IPS-NIHi11 (cell line): ENCODE results near the gene RNU1-4.
A peak's percentile ranks its signal among the peaks of the same experiment; 100 is the strongest.
"Not testable (repeated sequence)": the region's sequence is repeated elsewhere in the genome, so short reads cannot be mapped to it uniquely, and the experiment has no call there.

ENCODE experiments used
- DNase-seq: peaks from one replicate; pipeline ENCODE4 v3.0.0; 2012; ENCODE audit warnings: mixed read lengths, low spot score

The RNU1-4 gene

GRCh38 chr1:16708704-16709103 is 31.6 kb upstream of the RNU1-4 start:
- DNase-seq, result not testable (repeated sequence)

GRCh38 chr1:16709659-16710087 is 30.6 kb upstream of the RNU1-4 start:
- not testable (repeated sequence) for DNase-seq

DNA sequence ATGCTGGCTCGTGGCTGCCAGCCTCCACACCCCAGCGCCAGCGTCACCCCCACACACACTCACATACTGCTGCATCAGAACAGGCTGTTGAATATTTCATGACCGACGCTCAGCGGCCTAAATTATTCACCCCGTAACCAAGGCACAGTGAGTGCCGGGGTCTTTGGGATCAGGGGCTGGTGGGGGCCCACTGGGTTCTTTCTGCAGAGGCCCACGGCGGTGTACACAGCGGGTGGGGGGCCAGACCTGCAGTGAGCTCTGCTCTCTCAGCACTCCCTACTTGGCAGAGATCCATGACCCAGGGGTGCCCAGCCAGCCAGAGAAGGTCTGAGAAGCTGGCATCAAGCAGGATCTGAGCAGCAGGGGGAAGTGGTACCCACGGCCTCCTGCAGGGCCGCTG is 29.7 kb upstream of the RNU1-4 start:
- DNase-seq, result not testable (repeated sequence)

- DNase-seq, result not testable (repeated sequence)
These were observed 28.2 kb upstream of the RNU1-4 start for GRCh38 chr1:16712131-16712530.

DNA sequence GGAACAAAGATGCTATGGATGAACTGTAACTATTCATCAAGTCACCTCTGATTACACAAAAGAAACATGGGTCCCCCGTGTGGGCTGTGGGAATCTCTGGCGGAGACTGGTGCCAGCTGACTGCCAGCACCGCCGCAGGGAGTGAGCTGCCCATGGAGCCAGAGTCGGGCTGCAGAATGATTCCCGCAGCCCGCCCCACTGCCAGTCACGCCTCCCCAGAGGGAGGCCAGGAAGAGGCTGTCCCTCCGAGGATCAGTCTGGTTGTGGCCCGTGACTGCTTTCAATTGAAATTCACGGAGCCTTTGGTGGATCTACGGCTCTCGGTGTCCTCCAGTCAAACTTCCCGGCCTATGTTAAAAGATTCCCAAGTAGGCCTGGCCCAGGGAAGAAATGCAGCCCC is 27.7 kb upstream of the RNU1-4 start:
- DNase-seq, result not testable (repeated sequence)

DNA sequence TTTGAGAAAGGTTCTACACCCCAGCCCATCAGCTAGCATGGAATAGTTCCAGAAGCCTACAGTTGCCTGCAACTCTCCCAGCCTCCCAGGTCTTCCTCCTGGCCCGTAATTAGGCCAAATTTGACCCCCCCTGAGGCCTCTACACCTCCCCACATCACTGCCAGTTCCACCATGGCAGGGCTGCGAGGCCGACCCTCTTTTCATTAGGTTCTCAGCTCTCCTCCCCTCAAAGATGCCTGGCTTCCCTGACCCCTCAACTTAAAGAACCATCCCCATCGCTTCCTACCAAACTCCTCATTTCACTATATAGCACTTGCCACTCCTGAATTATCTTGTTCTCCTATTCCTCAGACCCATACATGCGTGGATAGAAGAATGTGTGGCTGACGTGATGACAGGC is 27.3 kb upstream of the RNU1-4 start:
- DNase-seq, result not testable (repeated sequence)

- not testable (repeated sequence) for DNase-seq
These were observed 26.8 kb upstream of the RNU1-4 start for GRCh38 chr1:16713480-16713879.

DNA sequence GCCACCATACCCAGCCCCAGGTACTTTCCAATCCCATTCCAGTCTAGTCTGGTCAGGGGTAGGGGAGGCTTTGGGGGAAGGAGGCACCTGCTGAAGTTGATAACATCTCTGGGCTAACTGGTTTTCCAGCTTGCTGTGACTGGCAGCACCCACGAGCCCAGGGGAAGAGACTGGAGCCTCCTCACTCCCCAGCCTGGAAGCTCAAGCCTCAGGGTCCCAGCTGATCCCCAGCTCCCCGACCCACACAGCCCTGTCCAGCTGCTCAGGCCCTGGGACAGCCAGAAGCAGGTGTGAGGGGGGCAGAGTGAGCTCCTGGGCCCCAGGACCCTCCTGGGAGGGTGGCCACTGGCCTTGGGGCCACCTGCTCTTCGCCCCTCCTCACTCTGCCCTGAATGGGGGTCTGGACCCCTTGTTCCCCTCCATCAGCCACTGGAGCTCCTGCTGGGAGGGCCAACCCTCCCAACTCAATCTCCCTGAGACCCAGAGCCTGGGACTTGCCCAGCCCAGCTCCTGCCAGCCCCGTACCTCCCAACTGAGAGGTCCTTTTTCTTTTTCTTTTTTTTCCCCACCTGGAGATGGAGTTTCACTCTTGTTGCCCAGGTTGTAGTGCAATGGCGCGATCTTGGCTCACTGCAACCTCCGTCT is 23.5 kb upstream of the RNU1-4 start:
- peak; percentile 7 for DNase-seq

- DNase-seq, result peak; percentile 37
These were observed 22.8 kb upstream of the RNU1-4 start for GRCh38 chr1:16717336-16718098.

- not testable (repeated sequence) for DNase-seq
These were observed 22.0 kb upstream of the RNU1-4 start for GRCh38 chr1:16718099-16718907.

DNA sequence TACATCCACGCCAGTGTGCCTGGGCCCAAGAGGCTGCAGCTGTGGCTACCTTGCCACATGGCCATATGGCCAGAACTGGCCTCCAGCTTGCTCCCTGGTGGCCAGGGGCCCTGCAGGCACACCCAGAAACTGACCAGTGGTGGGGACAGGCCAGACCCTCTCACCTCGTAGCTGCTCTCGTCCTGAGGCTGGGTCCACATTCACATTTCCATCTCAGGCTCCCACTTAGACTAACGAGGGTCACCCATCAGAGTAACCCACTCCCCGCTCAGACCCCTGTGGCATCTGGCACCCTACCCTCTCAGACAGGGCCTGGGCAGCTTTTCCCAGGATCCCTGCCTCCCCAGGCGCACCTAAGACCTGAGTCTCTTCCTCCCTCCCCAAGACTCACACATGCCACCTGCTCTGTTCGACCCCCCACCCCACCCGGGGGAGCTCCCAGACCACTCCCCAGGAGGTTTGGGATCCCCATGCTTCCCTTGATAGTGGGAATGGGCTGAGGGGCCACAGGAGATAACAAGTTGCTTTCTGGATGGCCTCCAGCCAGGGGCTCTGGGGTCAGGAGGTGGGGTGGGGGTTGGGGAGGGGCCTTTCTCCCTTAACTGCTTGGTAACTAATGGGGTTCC is 21.3 kb upstream of the RNU1-4 start:
- DNase-seq, result peak; percentile 22

- DNase-seq, result peak; percentile 5
These were observed 20.6 kb upstream of the RNU1-4 start for GRCh38 chr1:16719571-16720350.

DNA sequence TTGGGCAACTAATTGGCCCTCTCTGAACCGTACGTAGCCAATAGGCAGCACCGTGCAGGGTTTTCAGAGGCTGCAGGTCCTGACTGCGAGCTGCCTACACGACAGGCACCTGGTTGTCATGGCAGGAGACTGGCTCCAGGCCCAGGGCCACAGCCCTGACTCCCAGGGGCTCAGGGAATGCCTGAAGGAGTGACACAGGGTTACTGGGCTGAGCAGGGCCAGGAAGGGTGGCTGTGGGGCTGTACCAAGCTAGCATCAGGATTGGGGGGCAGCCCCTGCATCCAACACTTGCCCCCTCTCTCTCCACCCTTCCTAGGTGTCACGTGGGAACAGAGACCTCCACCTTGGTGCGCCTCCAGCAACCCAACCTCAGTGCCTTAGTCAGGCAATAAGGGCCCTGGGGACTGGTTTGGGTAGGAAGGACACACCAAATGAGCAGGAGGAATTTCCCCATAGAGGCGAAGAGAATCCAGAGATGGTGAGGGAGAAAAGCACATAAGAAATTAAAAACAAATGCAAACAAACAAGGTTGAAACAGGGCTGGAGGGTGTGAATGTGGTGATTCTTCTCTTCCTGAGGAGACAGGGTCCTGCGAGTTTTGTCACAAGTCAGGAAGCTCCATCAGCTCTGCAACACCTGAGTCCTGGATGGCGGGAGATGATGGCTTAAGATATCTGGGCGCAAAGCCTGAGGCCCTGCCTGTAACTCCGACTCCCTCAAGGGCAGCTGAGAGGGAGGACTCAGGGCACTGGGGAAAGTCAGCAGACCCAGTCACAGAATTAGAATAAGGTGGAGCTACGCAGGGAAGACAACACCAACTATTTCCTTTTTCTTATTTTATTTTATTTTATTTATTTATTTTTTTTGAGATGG is 19.7 kb upstream of the RNU1-4 start:
- DNase-seq, result peak; percentile 13

GRCh38 chr1:16721871-16722641 is 18.3 kb upstream of the RNU1-4 start:
- DNase-seq, result no peak

DNA sequence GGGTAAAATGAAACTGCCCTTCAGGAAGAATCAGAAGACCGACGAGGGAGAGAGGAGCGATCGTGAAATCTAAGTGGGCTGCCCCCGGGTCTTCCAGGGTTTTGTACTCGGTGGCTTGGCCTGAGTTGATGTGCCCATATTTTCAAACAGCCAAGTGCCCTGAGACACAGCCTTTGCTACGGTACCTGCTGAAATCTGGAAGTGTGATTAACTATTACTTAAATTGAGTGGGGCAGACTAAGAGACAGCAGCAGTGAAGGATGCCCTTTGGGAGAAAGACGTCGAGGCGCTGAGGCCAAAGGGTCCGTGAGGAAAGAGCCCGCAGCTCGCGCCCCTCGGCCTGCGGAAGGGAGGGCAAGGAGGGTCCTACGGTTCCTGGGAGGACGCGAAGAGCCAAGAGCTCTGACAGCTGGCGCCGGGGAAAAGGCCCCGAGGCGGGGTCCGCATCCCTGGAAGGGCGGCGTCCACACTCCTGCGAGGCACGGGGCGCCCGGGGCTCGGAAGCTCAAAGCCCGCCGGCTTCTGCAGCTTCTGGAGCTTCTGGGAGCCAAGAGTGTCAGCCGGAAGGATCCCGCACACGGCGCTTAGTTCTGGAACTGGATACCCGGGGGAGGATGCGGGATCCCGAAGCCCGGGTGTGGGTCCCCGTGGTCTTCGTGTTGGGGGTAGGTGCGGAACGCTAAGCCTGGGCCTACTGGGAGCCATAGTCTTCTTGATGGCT is 15.4 kb upstream of the RNU1-4 start:
- DNase-seq, result peak; percentile 26

DNA sequence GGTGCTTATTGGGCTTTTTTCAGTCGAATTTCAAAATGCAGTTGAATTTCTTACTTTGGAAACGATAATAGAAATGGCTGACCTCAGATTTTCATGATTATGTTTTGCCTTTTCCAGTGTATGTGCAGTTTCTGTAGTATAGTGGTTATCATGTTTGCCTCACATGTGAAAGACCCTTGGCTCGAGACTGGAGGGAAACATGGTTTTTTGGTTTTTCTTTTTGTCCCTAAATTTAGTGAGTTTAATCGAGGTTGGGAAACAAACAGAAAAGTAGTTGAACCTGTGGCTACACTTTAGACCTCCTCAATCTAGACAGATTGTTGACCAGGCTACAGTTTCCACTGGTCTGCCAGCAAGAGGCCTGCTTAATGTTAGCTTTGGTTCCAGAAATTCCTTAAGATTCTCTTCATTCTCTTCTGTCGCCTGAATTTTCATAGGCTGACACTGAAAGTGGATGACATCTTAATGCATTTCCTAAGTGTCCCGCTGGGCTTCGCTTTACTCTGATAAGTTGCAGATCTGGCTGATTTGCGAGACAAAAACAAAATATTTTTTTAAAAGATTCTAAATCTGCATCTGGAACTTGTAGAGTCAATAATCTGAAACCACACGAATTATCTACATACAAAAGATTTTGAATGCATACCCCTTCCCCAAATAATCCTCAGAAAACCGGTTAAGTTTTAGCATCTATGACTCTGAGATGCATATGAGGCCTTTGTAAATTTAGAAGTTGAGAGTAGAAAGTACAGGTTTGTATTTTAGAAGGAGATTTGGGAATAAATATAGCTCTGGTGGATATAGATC is 14.7 kb upstream of the RNU1-4 start:
- not testable (repeated sequence) for DNase-seq

DNA sequence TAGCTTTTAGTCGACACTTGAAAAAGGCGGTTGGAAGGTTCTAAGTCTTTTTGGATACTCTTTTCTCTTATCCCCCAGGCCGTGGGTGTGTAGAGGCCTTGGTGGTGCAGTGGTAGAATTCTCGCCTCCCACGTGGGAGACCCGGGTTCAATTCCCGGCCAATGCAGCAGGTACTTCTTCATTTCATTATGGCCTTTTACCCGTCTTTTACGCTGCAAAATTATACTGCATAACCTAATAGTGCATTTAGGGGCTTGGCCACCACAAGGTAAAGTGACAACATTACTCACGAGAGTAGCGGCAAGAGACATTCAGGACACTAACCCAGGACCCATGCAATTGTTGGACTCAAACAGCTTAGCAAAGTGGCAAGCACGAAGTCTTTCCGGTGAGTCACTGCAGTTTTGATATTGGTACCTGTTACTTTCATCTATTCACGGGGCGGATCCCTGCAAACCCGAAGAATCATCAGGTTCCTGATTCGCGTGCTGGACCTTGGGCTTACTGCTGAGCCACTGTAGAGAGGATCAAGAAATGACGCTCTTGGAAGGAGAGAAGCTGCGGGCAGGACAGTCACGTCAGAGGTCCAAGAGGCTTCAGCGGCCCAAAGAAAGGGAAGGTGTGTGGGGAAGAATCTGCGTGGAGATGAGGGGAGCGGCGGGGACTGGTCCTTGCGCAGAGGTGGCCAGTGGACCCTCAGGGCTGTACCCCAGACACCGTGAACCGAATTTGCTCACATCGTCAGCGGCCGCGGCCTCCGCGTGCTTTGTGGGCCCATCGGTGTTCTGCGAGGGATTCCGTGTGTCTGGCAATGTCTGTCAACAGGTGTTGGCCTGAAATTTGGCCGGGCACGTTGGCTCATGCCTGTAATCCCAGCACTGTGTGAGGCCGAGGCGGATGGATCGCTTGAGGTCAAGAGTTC is 12.9 kb upstream of the RNU1-4 start:
- peak; percentile 62 for DNase-seq
